Osteocyte (in vitro differentiated cells): ENCODE measurements around the gene AFF3. TPM values are rescaled to one million over a fixed set of nuclear protein-coding genes. Genes with fewer than 3 reads are reported as not detected.

Experiments used
- DNase-seq: peaks from one replicate; pipeline ENCODE4 v3.0.0; 2021; ENCODE audit warnings: mixed read lengths; ENCODE audit not compliant: unreplicated experiment; ENCODE audit errors: extremely low spot score
- H3K27ac Mint-ChIP-seq: one replicate; pipeline ENCODE4 v1.8.0; 2021; ENCODE audit warnings: mild to moderate bottlenecking, mixed read lengths; ENCODE audit not compliant: unreplicated experiment
- H3K27me3 Mint-ChIP-seq: one replicate; pipeline ENCODE4 v1.8.0; 2021; ENCODE audit warnings: mixed read lengths; ENCODE audit not compliant: unreplicated experiment
- H3K36me3 Mint-ChIP-seq: one replicate; pipeline ENCODE4 v1.8.0; 2021; ENCODE audit warnings: mixed read lengths; ENCODE audit not compliant: unreplicated experiment
- H3K4me1 Mint-ChIP-seq: one replicate; pipeline ENCODE4 v1.8.0; 2021; ENCODE audit warnings: mixed read lengths; ENCODE audit not compliant: unreplicated experiment
- H3K4me3 Mint-ChIP-seq: one replicate; pipeline ENCODE4 v1.8.0; 2021; ENCODE audit warnings: mild to moderate bottlenecking, moderate library complexity, mixed read lengths; ENCODE audit not compliant: unreplicated experiment
- H3K9me3 Mint-ChIP-seq: one replicate; pipeline ENCODE4 v1.8.0; 2021; ENCODE audit warnings: mixed read lengths; ENCODE audit not compliant: unreplicated experiment
- CTCF ChIP-seq: fragments of 200-600 bp; sonication (generic); IDR thresholded peaks from 2 replicates; pipeline ENCODE4 v1.5.0; 2021; ENCODE audit warnings: antibody characterized with exemption, mild to moderate bottlenecking, moderate library complexity
- total RNA-seq: library from RNA; stranded (reverse); gene quantifications from 2 replicates; pipeline ENCODE4 v1.2.1, GENCODE V29; 2021

Gene AFF3
- total RNA-seq, 1 donor from 2014 or later, result 248 TPM

- no peak for TF ChIP-seq CTCF
- Mint-ChIP-seq H3K4me1 (peaks cover 9% of the 10 kb centered on the region), H3K9me3 (peaks cover 8% of the 10 kb centered on the region), H3K4me3 (no peak overlapping the region), H3K27me3 (no peaks in the 10 kb centered on the region), H3K36me3 (peaks cover 71% of the 10 kb centered on the region), H3K27ac (no peak overlapping the region)
- no peak for DNase-seq
Measured at GRCh38 chr2:99715956-99716355, 426.4 kb downstream of the AFF3 start.

- no peak for TF ChIP-seq CTCF
- peaks cover 62% of the 10 kb centered on the region for H3K36me3 Mint-ChIP-seq
- H3K4me3 Mint-ChIP-seq, result no peak overlapping the region
- H3K9me3 Mint-ChIP-seq, result no peaks in the 10 kb centered on the region
- H3K27ac Mint-ChIP-seq, result no peak overlapping the region
- no peaks in the 10 kb centered on the region for H3K27me3 Mint-ChIP-seq
- peaks cover 21% of the 10 kb centered on the region for H3K4me1 Mint-ChIP-seq
- DNase-seq, result no peak
Measured at GRCh38 chr2:99714349-99714748, 428.0 kb downstream of the AFF3 start.

GRCh38 chr2:99711144-99711543, 431.2 kb downstream of the AFF3 start:
- DNase-seq, result peak; percentile 56
- Mint-ChIP-seq H3K4me3 (no peak overlapping the region), H3K27ac (peak overlapping the region; percentile 50), H3K9me3 (no peaks in the 10 kb centered on the region), H3K36me3 (peaks cover 43% of the 10 kb centered on the region), H3K4me1 (peaks cover 52% of the 10 kb centered on the region), H3K27me3 (no peaks in the 10 kb centered on the region)
- TF ChIP-seq CTCF, result no peak

- H3K4me1 Mint-ChIP-seq, result peaks cover 56% of the 10 kb centered on the region
- H3K4me3 Mint-ChIP-seq, result no peak overlapping the region
- no peaks in the 10 kb centered on the region for H3K27me3 Mint-ChIP-seq
- no peak for TF ChIP-seq CTCF
- peak overlapping the region; percentile 50 for H3K27ac Mint-ChIP-seq
- peak; percentile 54 for DNase-seq
- H3K9me3 Mint-ChIP-seq, result no peaks in the 10 kb centered on the region
- peaks cover 44% of the 10 kb centered on the region for H3K36me3 Mint-ChIP-seq
Measured at GRCh38 chr2:99710721-99711120, 431.7 kb downstream of the AFF3 start.

- no peaks in the 10 kb centered on the region for H3K27me3 Mint-ChIP-seq
- H3K9me3 Mint-ChIP-seq, result peaks cover 6% of the 10 kb centered on the region
- H3K27ac Mint-ChIP-seq, result peak overlapping the region; percentile 68
- peaks cover 39% of the 10 kb centered on the region for H3K36me3 Mint-ChIP-seq
- DNase-seq, result no peak
- peaks cover 64% of the 10 kb centered on the region for H3K4me1 Mint-ChIP-seq
- TF ChIP-seq CTCF, result no peak
- H3K4me3 Mint-ChIP-seq, result no peak overlapping the region
Measured at GRCh38 chr2:99709229-99709628, 433.2 kb downstream of the AFF3 start.
